ENCODE measurements around the gene IL17RA. TPM values are rescaled to one million over a fixed set of nuclear protein-coding genes. Genes with fewer than 3 reads are reported as not detected.

The IL17RA gene
- polyA plus RNA-seq, 1 donor: 6.7 TPM

- 80% methylated on average over 1 of the region's 9 CpGs for WGBS (ENCODE audit: insufficient coverage, low lambda C conversion rate)
- H3K27ac ChIP-seq (ENCODE audit: low read length): no peak overlapping the region
- DNase-seq: no peak
- H3K9me3 ChIP-seq (ENCODE audit: control insufficient read depth, low read depth, low read length): peaks cover 2% of the 10 kb centered on the region
- H3K27me3 ChIP-seq (ENCODE audit: control insufficient read depth, insufficient read depth, low read length): peaks cover 25% of the 10 kb centered on the region
- H3K4me1 ChIP-seq (ENCODE audit: control insufficient read depth, insufficient read depth, low read length): no peaks in the 10 kb centered on the region
- H3K36me3 ChIP-seq (ENCODE audit: control insufficient read depth, insufficient read depth, low read length): peaks cover 2% of the 10 kb centered on the region
- H3K4me3 ChIP-seq (ENCODE audit: low read length): no peak overlapping the region
Measured at GRCh38 chr22:17114898-17115235, 30.1 kb downstream of the IL17RA start.

GRCh38 chr22:17115236-17115635, 30.4 kb downstream of the IL17RA start:
- Histone ChIP-seq H3K27ac (ENCODE audit: low read length) (no peak overlapping the region), H3K4me3 (ENCODE audit: low read length) (no peak overlapping the region), H3K4me1 (ENCODE audit: control insufficient read depth, insufficient read depth, low read length) (no peaks in the 10 kb centered on the region)

GRCh38 chr22:17115945-17116565, 31.3 kb downstream of the IL17RA start:
- 20% methylated on average over 1 of the region's 5 CpGs for WGBS (ENCODE audit: insufficient coverage, low lambda C conversion rate)
- H3K4me3 ChIP-seq (ENCODE audit: low read length): no peak overlapping the region
- H3K27me3 ChIP-seq (ENCODE audit: control insufficient read depth, insufficient read depth, low read length): peaks cover 28% of the 10 kb centered on the region
- H3K36me3 ChIP-seq (ENCODE audit: control insufficient read depth, insufficient read depth, low read length): no peaks in the 10 kb centered on the region
- peaks cover 2% of the 10 kb centered on the region for H3K9me3 ChIP-seq (ENCODE audit: control insufficient read depth, low read depth, low read length)
- DNase-seq: no peak
- no peak overlapping the region for H3K27ac ChIP-seq (ENCODE audit: low read length)
- H3K4me1 ChIP-seq (ENCODE audit: control insufficient read depth, insufficient read depth, low read length): no peaks in the 10 kb centered on the region

More at GRCh38 chr22:17115236-17115635, 30.4 kb downstream of the IL17RA start:
- H3K36me3 ChIP-seq (ENCODE audit: control insufficient read depth, insufficient read depth, low read length): no peaks in the 10 kb centered on the region
- H3K9me3 ChIP-seq (ENCODE audit: control insufficient read depth, low read depth, low read length): peaks cover 2% of the 10 kb centered on the region
- no peak for DNase-seq
- no CpG with 5 or more reads among the region's 4 CpGs for WGBS (ENCODE audit: insufficient coverage, low lambda C conversion rate)
- H3K27me3 ChIP-seq (ENCODE audit: control insufficient read depth, insufficient read depth, low read length): peaks cover 27% of the 10 kb centered on the region

GRCh38 chr22:17116572-17117330, 32.0 kb downstream of the IL17RA start:
- WGBS (ENCODE audit: insufficient coverage, low lambda C conversion rate): no CpG with 5 or more reads among the region's 6 CpGs
- Histone ChIP-seq H3K4me3 (ENCODE audit: low read length) (no peak overlapping the region), H3K9me3 (ENCODE audit: control insufficient read depth, low read depth, low read length) (peaks cover 2% of the 10 kb centered on the region), H3K27ac (ENCODE audit: low read length) (no peak overlapping the region), H3K4me1 (ENCODE audit: control insufficient read depth, insufficient read depth, low read length) (peaks cover 3% of the 10 kb centered on the region), H3K36me3 (ENCODE audit: control insufficient read depth, insufficient read depth, low read length) (no peaks in the 10 kb centered on the region), H3K27me3 (ENCODE audit: control insufficient read depth, insufficient read depth, low read length) (peaks cover 33% of the 10 kb centered on the region)
- no peak for DNase-seq

GRCh38 chr22:17117400-17117799, 32.6 kb downstream of the IL17RA start:
- no CpG with 5 or more reads among the region's 3 CpGs for WGBS (ENCODE audit: insufficient coverage, low lambda C conversion rate)
- Histone ChIP-seq H3K27me3 (ENCODE audit: control insufficient read depth, insufficient read depth, low read length) (peaks cover 39% of the 10 kb centered on the region), H3K36me3 (ENCODE audit: control insufficient read depth, insufficient read depth, low read length) (no peaks in the 10 kb centered on the region), H3K4me1 (ENCODE audit: control insufficient read depth, insufficient read depth, low read length) (peaks cover 4% of the 10 kb centered on the region), H3K9me3 (ENCODE audit: control insufficient read depth, low read depth, low read length) (peaks cover 2% of the 10 kb centered on the region), H3K27ac (ENCODE audit: low read length) (no peak overlapping the region), H3K4me3 (ENCODE audit: low read length) (no peak overlapping the region)
- DNase-seq: no peak

- H3K27ac ChIP-seq (ENCODE audit: low read length): no peak overlapping the region
- H3K36me3 ChIP-seq (ENCODE audit: control insufficient read depth, insufficient read depth, low read length): no peaks in the 10 kb centered on the region
- no CpG with 5 or more reads among the region's 4 CpGs for WGBS (ENCODE audit: insufficient coverage, low lambda C conversion rate)
- peaks cover 42% of the 10 kb centered on the region for H3K27me3 ChIP-seq (ENCODE audit: control insufficient read depth, insufficient read depth, low read length)
- H3K4me1 ChIP-seq (ENCODE audit: control insufficient read depth, insufficient read depth, low read length): peaks cover 4% of the 10 kb centered on the region
- peaks cover 2% of the 10 kb centered on the region for H3K9me3 ChIP-seq (ENCODE audit: control insufficient read depth, low read depth, low read length)
- H3K4me3 ChIP-seq (ENCODE audit: low read length): no peak overlapping the region
- no peak for DNase-seq
Measured at GRCh38 chr22:17117890-17118289, 33.1 kb downstream of the IL17RA start.

- no CpG with 5 or more reads among the region's 4 CpGs for WGBS (ENCODE audit: insufficient coverage, low lambda C conversion rate)
- Histone ChIP-seq H3K27ac (ENCODE audit: low read length) (no peak overlapping the region), H3K27me3 (ENCODE audit: control insufficient read depth, insufficient read depth, low read length) (peaks cover 42% of the 10 kb centered on the region), H3K4me1 (ENCODE audit: control insufficient read depth, insufficient read depth, low read length) (peaks cover 4% of the 10 kb centered on the region), H3K36me3 (ENCODE audit: control insufficient read depth, insufficient read depth, low read length) (no peaks in the 10 kb centered on the region), H3K4me3 (ENCODE audit: low read length) (no peak overlapping the region), H3K9me3 (ENCODE audit: control insufficient read depth, low read depth, low read length) (peaks cover 2% of the 10 kb centered on the region)
- no peak for DNase-seq
Measured at GRCh38 chr22:17118342-17118741, 33.5 kb downstream of the IL17RA start.

- Histone ChIP-seq H3K9me3 (ENCODE audit: control insufficient read depth, low read depth, low read length) (peaks cover 2% of the 10 kb centered on the region), H3K4me1 (ENCODE audit: control insufficient read depth, insufficient read depth, low read length) (peaks cover 4% of the 10 kb centered on the region), H3K4me3 (ENCODE audit: low read length) (no peak overlapping the region), H3K27ac (ENCODE audit: low read length) (no peak overlapping the region), H3K27me3 (ENCODE audit: control insufficient read depth, insufficient read depth, low read length) (peaks cover 45% of the 10 kb centered on the region), H3K36me3 (ENCODE audit: control insufficient read depth, insufficient read depth, low read length) (no peaks in the 10 kb centered on the region)
- peak in 1 of 2 donors; percentile 37 for DNase-seq
- WGBS (ENCODE audit: insufficient coverage, low lambda C conversion rate): no CpG with 5 or more reads among the region's 63 CpGs
Measured at GRCh38 chr22:17119481-17120202, 34.8 kb downstream of the IL17RA start.

GRCh38 chr22:17120281-17120680, 35.5 kb downstream of the IL17RA start:
- Histone ChIP-seq H3K4me1 (ENCODE audit: control insufficient read depth, insufficient read depth, low read length) (peaks cover 4% of the 10 kb centered on the region), H3K9me3 (ENCODE audit: control insufficient read depth, low read depth, low read length) (peaks cover 2% of the 10 kb centered on the region), H3K4me3 (ENCODE audit: low read length) (no peak overlapping the region), H3K36me3 (ENCODE audit: control insufficient read depth, insufficient read depth, low read length) (no peaks in the 10 kb centered on the region), H3K27ac (ENCODE audit: low read length) (no peak overlapping the region), H3K27me3 (ENCODE audit: control insufficient read depth, insufficient read depth, low read length) (peaks cover 45% of the 10 kb centered on the region)
- WGBS (ENCODE audit: insufficient coverage, low lambda C conversion rate): no CpG with 5 or more reads among the region's 45 CpGs
- DNase-seq: peak; percentile 29 to 58

GRCh38 chr22:17120711-17121232, 36.0 kb downstream of the IL17RA start:
- peaks cover 2% of the 10 kb centered on the region for H3K9me3 ChIP-seq (ENCODE audit: control insufficient read depth, low read depth, low read length)
- peaks cover 45% of the 10 kb centered on the region for H3K27me3 ChIP-seq (ENCODE audit: control insufficient read depth, insufficient read depth, low read length)
- DNase-seq: no peak
- H3K27ac ChIP-seq (ENCODE audit: low read length): no peak overlapping the region
- H3K36me3 ChIP-seq (ENCODE audit: control insufficient read depth, insufficient read depth, low read length): no peaks in the 10 kb centered on the region
- H3K4me1 ChIP-seq (ENCODE audit: control insufficient read depth, insufficient read depth, low read length): peaks cover 4% of the 10 kb centered on the region
- no peak overlapping the region for H3K4me3 ChIP-seq (ENCODE audit: low read length)
- no CpG with 5 or more reads among the region's 70 CpGs for WGBS (ENCODE audit: insufficient coverage, low lambda C conversion rate)
